Hematopoietic multipotent progenitor cell treated with erythropoietin and hydrocortisone succinate and interleukin-3 and kit ligand, for 17 days (in vitro differentiated cells): ENCODE measurements around the gene MYCBP2.

ENCODE experiments used
- DNase-seq: peaks from one replicate; pipeline ENCODE4 v3.0.0-alpha.2; 2015; ENCODE audit warnings: low spot score

Gene MYCBP2

DNA sequence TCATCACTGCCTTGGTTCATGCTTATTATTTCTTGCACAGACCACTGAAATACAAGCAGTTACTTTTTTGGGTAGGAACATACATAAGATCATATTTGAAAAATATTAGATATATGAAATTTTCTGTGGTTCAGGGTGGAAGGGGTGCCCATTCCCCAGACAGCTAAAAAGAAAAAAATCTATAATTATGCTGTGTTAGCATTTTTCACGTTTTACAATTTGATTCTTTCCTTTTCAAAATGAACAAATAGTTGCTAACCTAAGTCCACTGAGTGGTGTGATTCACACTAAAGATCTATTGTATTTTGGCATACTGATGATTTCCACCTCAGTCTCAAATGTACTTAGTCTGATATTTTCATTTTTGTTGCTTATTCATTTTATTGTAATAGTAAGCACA lies 233.2 kb downstream of the MYCBP2 start:
- no peak for DNase-seq

DNA sequence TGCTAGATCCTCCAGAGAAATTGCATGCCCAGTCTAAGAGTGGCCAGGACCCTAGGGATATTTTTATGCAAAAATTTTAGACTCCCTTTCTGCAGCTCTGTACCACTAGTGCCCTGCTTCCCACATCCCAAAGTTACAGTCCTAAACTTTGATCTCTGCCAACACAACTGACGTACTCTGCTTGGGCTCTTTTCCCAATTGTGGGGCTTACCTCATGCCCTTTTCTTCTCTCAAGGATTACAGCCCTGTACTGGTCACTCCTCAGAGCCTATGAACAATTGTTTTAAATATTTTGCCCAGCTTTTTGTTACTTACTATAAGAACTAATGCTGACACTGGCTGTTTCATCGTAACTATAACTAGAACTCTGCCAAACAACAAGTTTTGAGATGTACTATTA lies 242.1 kb downstream of the MYCBP2 start:
- DNase-seq: no peak

DNA sequence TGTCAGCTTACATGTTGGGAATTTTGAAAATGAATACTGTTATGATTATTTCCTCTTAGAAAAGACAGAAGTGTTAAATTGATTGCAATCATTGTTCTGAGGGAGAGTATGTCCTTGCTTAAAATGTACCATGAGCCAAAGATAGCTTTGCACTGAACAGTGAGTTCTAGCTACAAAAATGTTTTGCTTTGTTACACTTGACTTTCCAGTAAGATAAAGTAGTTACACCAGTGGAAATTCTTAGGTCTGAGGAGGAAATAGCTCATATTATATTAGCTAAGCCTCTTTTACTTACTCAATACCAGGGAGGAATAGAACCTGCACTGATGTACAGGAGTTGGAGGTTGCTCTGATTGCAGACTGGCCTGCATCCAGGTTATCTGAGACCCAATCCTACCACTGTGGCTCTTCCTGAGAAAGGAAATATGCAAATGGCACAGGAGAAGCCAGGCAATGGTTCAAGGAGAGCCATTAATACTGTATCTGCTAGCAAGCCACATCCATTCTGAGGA lies 246.9 kb downstream of the MYCBP2 start:
- no peak for DNase-seq

DNA sequence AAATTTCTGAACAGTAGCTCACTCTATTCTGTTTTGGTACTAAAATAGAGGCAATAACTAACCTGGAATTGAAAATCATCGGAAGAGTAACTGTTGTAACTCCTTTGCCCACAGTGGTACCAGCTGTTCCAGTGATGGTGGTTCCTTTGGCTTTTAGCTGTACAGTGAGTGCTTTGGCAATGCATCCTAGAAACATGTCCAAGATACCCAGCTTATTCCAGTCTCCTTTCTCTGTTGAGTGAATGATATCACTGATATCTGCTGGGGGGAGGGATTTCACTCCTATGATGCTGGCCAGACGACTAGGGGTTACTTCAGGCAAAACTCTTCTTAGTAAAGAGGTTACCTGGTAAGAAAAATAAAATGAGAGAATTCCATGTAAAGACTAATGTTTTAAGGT lies 259.4 kb downstream of the MYCBP2 start:
- DNase-seq: no peak

DNA sequence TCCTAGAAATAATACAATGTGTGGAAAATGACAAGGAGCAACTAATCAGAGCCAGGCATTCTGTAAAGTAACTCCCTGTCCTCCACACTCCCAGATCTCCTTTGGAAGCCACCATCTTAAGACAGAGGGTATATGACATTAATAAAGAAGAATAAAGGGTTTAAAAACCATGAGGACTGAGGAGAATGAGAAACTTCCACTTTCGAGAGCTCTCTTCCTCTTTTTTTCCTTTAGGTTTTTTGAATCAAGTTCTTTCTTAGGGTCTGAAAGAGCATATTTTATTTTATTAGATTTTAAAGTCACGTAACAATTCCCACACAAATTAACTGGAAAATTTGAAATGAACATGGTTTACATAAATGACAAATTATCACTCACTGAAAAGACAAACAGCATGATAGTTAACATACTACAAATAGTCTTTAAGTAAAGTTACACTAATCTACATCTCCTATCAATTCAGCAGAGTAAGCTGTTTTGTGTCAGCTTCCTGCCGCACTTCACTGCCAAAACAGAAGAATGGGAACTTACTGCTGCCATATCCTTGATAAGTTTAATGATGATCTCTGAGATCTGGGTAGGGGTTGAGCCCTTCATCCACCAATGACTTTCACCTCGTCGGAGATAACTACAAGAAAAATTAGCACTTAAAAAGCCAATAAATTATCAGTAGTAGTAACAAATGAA lies 261.3 kb downstream of the MYCBP2 start:
- no peak for DNase-seq

DNA sequence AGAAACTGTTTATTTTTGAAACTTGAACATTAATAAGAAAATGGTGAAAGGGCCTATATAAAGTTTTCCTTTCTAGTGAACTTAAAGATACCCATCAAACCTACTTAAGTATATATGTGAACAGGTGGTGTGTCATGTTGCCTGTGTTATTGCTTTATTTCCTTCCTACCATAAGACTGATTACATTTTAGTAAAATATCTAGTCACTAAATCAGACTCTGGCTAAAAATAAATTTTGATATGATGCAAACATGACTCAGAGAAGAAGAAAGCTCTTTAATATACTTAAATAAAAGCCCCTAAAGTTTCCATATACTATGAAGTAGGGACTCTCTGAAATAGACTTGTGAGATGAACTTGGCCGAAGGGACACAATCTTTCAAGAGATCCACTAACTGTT lies 264.8 kb downstream of the MYCBP2 start:
- no peak for DNase-seq

DNA sequence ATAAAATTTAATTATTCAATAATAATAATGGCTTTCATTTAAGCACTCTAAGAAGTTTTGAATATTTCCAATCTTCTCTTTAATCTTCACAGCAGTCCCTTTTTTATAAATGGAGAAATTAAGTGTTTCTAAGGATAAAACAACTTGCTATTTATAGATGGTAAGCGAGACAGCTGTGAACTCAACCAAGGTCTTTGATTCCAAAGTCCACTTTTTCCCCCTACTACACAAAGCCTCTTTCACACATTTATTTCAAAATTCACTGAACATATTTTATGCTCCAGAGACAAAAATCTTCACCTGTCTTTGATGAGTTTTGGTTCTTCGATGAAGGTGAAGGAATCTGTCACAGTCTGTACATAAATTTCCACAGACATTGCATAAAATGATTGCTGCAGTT lies 265.5 kb downstream of the MYCBP2 start:
- DNase-seq: no peak

DNA sequence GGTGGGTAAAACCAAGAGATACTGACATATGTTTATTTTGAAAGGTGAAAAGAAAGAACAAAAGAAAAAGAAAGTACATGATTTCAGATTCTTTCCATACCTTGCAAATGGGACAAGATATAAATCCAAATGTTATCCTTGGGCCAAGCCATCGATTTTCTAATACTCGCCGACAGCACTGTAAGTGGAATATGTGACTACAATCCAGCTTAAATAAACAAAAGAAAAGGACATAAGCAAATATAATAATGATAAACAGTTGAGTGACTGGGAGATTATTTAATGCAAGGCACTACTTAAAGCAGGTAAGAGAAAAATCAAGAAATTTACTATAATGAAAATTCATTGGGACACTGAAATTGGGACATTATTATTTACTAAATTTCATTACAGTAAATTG lies 270.0 kb downstream of the MYCBP2 start:
- no peak for DNase-seq

DNA sequence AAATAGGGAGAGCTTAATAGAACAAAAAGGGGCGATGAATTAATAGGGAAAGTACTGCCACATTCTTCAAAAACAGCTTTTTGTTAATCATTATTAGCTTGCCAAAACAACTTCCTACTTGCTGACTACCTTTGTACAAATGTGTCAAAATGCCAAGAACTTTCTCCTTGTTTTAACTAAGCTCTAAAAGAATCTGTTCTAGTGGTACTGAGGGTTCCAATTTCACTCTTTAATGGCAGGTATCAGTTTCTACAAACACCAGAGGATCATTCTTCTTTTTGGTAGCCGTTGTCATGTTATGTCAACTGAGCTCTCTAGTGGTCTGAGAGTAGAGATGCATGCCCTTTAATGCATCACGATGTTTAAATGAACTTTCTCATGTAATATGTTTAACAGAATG lies 270.5 kb downstream of the MYCBP2 start:
- DNase-seq: no peak

DNA sequence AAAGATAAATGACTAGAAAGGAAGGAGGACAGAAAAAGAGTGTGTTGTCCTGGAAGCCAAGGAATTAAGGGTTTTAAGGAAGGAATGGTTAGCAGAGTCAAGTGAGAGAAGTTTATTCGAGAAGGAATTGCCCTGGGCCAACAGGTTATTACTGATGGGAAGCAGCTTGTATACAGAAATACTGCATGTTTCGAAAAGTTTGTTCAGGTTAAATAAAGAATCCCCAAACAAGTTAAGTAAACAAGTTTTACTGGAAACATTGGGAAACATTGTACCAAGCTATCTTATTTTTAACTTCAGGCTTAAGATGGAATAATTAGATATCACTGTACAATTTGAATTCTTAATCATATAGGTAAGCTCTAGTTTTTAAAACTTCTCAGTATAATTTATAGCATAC lies 271.7 kb downstream of the MYCBP2 start:
- no peak for DNase-seq

DNA sequence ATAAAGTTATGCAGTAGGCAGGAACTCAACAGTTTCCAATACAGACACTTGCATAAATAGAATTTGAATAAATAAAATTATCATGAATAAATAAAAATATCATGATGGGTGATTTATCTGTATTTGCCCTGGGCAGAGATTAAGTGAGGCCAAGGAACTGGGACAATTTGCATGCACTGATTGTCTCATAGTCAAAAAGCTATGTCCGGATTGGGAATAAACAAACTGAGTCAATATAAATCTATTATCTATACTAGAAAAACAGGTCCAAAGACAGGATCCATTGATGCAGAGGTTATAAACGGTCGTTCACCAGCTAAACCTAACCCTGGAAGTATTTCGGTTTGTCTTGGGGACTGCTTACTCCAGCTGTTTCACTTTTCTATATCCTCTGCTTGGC lies 273.7 kb downstream of the MYCBP2 start:
- DNase-seq: no peak

DNA sequence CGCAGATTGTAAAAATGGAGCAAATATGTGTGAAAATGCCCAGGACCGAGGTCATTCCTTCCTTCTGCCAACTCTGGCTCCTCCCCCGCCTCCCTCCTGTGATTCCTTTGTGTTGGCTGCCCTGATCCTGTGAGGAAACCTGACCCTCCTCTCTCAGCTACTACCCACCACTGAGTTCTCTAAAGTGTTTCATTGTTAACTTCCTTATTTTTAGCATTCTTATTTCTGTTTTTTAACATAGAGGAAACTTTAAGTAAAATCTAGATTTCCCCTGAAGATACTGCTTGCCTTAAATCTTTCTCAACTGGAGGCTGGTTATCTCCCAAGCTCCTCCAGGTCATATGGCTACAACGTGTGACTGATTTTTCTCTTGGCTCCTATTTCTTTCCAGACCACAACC lies 278.2 kb downstream of the MYCBP2 start:
- no peak for DNase-seq

DNA sequence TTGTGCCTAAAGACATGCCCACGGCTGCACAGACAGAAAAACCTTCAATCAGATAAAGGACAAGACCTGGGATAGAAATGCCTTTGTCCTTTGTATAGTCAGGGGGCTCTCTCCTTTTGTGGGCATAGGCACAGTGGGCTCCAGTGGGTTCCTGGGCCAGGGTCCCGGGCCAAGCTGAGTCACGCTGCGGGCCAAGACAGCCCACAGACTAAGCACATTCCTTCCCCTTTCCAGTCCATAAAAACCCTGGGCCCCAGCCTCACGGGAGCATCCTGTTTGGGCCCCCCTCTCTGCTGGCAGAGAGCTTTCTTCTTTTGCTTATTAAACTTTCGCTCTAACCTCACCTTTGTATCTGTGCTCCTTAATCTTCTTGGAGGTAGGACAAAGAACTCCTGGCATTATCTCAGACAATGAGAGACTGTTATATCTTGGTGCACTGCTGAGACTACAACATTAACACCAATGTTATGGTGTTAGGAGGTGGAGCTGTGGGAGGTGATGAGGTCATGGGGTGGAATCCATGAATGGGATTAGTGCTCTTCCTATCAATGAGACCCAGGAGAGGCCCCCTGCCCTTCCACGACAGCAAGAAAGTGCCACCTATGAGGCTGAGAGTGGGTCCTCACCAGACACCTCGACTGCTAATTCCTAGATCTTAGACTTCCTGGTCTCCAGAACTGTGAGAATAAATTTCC lies 279.1 kb downstream of the MYCBP2 start:
- DNase-seq: no peak

DNA sequence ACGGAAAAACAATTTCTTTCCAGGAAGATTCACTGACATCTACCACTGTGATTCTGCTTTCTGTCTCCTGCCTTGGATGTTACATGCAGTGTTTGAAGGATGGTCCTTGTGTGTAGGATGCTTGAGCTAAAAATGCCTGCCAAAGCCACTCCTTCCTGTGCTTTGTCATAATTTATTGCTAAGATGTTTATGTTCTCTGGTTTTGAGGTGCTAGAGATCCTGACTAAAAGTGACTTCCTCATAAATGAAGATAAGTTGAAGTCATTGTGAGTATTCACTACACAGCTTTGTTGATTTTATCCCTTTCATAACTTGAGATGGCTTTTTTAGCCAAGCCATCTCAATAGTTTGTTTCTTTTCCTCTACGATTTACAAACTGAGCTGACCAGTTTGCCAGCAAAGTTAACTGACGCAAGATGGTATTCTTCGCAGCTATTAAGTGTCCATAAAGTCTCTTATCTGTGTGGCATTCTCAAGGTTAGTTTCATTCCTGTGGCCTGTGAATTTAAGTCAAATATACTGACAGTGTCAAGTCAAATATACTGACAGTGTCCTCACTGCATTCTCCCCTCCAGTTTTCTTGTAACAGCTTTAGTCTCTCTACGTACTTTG lies 284.2 kb downstream of the MYCBP2 start:
- no peak for DNase-seq

DNA sequence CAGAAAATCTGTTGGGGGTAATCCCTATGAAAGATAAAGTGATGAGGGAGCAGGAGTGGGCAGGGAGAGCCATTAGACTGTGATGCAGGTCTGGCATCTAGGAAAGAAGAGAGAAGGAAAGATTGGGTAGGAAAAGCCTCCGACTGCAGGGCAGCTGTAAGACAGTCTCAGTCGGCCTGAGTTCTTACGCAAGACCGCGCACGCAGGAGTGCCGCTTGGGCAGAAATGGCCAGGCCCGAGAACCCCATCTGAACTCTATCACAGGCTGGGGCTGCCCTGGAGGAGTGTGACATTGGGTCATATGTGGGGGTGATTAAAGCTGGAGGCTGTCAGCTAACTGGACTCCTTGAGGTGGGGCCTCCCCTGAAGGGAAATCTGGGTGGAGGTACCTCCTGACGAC lies 286.1 kb downstream of the MYCBP2 start:
- DNase-seq: no peak

DNA sequence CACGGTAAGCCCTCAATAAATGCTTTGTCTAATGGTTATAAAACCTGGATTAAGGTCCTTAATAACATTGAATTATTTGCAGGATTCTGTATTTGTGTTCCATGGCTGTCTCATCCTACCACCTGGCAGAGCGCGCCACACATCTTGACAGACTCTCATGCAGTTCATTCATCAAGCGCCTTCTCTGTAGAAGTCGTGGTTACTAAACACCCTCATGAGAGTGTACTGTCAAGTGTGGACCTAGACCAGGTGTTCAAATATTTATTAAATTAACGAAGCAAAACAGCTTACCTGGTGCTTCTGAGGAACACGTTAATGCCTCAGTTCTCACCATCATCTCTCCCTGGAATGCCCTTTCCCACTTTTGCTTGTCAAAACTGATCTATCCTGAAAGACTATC lies 286.8 kb downstream of the MYCBP2 start:
- DNase-seq: no peak

DNA sequence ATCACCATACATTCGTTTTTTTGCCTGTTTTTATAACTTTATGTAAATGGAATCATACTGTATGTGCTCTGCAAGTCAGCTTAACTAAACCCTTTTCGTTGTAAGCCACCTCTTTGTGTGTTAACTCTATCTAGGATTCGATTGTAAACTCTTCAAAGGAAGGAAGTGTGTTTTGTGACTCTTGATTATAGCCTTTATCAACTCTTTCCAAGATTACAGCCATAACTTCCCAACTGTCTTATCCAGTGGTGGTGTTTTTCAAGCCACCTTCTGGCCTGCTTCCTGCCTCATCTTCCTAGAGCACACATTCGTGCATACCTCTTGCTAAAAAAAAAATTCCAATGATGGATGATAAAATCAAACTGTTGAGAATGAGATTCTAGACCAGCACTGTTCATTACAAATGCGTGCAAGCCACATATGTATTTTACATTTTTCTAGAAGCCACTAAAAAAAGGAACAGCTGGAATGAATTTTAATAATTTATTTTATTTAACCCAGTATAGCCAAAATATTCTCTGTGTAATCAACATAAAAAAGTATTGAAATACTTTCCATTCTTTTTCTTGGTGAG lies 287.9 kb downstream of the MYCBP2 start:
- DNase-seq: no peak

DNA sequence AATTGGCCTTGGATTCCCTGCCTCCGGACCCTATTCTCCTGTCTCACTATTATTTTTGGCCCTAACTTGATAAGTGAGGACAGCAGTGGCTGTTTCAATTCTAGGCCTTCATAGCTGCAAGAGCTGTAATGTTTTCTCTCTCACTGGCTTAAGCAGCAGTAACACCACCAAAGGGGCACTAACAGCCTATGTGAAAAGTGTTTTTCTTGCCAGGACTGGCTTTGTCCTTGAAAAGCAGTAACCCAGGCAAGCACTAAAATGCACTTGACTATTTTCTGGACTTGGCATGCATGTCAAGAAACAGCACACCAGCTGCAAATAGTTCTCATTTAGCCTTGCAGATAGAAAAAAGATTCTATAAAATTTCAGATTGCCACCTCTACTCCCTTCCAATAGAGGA lies 290.6 kb downstream of the MYCBP2 start:
- no peak for DNase-seq

DNA sequence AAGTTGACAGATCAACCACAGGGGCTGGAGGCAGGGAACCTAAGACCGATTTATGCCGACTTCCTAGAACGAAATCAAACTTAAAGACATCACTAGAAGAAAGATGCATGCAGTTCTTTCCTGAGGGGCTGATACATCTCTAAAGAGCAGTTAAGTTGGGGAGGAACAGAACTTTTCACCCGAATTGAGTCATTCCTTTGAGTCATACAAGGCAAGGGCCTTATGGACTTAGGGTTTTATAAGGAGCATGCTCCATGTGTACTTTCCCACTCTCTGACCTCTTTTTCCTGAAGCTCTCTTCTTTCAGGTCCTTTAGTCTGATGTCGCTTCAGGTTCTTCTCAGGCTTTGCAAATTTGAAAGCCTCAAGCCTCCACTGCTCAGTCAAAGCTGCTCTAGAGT lies 292.0 kb downstream of the MYCBP2 start:
- no peak for DNase-seq

DNA sequence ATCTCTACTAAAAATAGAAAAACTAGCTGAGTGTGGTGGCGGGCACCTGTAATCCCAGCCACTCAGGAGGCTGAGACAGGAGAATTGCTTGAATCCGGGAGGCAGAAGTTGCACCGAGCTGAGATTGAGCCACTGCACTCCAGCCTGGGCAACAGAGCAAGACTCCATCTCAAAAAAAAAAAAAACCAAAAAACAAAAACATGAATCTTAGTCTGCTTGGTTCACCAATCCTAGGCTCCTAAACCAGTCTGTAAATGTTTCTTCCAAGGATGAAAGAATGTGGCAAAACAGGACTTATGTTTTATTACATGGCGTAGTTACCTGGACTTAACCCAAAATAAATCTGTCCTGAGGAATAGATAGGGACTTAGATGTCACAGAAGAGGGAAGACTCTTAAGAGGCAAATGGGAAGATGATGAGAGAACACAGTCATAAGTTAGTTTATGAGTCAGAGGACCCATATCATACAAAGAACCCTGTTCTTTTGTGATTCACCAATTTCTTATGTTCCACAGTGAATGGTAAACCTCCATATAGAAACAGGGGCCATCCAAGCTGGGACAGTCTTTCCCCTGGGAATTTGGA lies 293.1 kb downstream of the MYCBP2 start:
- DNase-seq: no peak

DNA sequence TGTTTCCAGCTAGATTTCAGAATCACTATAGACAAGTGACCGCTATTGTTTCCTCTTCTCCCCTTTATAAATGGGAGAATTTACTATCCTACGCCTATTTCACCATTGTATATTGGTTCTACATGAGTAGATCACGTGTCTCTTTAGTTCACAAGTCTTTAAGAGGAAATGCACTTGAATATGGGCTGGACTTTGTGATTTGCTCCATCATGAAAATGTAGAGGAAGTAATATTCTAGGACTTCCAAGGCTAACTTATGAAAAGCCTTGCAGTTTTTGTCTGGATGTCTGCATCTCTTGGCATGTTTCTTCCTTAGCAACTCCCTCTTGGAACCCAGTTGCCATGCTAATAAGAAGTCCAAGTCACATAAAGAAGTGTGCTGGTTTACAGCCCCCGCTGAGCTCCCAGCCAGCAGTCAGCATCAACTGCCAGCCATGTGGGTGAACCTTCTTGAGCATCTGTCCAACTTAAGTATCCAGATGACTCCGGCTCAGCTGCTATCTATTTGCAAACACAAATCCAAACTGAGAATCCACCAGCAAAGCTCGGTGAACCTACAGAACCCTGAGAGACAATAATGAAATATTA lies 295.1 kb downstream of the MYCBP2 start:
- no peak for DNase-seq

DNA sequence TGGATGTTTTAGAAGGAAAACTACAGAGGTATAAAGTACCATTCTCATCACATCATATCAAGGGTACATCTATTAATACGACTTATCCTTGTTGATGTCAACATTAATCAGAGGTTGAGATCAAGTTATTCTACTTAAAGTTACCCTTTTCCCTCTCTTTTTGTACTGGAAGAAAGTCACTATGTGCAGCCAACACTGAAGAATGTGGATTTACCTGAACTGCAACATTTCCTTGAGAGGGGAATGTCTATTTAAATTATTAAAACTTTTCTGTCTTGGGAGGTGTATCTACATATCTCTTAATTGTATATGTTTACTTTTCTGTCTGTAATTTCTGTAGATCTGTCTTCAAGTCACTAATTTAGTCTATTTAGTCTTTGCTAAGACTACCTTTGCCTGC lies 297.5 kb downstream of the MYCBP2 start:
- no peak for DNase-seq
